ENCODE results near the gene SLC16A8. TPM values are rescaled to one million over a fixed set of nuclear protein-coding genes. Genes with fewer than 3 reads are reported as not detected.

The SLC16A8 gene
- polyA plus RNA-seq, 3 donors: not detected

DNA sequence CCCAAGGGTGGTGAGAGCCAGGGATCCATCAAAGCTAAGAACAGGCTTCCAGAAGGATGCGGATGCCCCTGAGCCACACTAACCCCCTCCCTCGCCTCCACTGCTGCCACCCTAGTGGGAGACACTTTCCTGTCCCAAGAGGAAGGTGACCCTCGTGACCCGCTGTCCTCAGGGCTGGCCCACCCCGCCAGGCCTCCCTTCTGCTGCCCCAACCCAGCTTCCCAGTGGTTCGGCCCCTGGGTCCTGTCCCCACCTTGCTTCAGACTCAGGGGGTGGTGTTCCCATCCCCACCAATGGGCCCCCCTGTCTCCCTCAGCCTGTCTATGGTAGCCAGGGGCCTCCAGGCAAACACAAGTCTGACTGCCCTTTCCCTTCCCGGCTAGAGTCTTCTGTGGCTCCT is 33.3 kb downstream of the SLC16A8 start:
- WGBS (ENCODE audit: insufficient coverage): 95% methylated on average over 7 of the region's 7 CpGs
- Histone ChIP-seq H4K20me1 (ENCODE audit: insufficient read depth, low read length) (no peaks in the 10 kb centered on the region), H3K4me2 (replicated peaks; ENCODE audit: extremely low read depth, low read length, poor library complexity, severe bottlenecking) (no peak overlapping the region), H3K36me3 (replicated peaks in 1 of 2; ENCODE audit: control insufficient read depth in 1 of 2, insufficient read depth in 2 of 2, low read length in 2 of 2) (no peaks in the 10 kb centered on the region), H3K9me3 (replicated peaks in 1 of 2; ENCODE audit: control insufficient read depth in 1 of 2, insufficient read depth in 1 of 2, low read length in 2 of 2) (no peaks in the 10 kb centered on the region), H3K9ac (ENCODE audit: insufficient read depth, low read length, poor library complexity, severe bottlenecking) (no peak overlapping the region), H3K4me3 (replicated peaks in 1 of 3; ENCODE audit: low read depth in 2 of 3, low read length in 3 of 3) (no peak overlapping the region), H3K27ac (ENCODE audit: low read depth in 1 of 2, low read length in 2 of 2) (no peak overlapping the region), H3K27me3 (ENCODE audit: control insufficient read depth in 2 of 2, insufficient read depth in 2 of 2, low read length in 2 of 2) (peaks cover 0 to 3% of the 10 kb centered on the region in 2 donors), H3K4me1 (ENCODE audit: control insufficient read depth in 1 of 2, insufficient read depth in 2 of 2, low read length in 2 of 2) (peaks cover 0 to 4% of the 10 kb centered on the region in 2 donors), H3K79me2 (ENCODE audit: insufficient read depth, low read length) (no peaks in the 10 kb centered on the region), H2AFZ (ENCODE audit: insufficient read depth, low read depth, low read length, poor library complexity, severe bottlenecking) (no peak overlapping the region)
- peaks cover 0 to 2% (median 0%) of the 10 kb centered on the region in 7 donors for H3K9me3 Mint-ChIP-seq
- TF ChIP-seq, protein P1, sequence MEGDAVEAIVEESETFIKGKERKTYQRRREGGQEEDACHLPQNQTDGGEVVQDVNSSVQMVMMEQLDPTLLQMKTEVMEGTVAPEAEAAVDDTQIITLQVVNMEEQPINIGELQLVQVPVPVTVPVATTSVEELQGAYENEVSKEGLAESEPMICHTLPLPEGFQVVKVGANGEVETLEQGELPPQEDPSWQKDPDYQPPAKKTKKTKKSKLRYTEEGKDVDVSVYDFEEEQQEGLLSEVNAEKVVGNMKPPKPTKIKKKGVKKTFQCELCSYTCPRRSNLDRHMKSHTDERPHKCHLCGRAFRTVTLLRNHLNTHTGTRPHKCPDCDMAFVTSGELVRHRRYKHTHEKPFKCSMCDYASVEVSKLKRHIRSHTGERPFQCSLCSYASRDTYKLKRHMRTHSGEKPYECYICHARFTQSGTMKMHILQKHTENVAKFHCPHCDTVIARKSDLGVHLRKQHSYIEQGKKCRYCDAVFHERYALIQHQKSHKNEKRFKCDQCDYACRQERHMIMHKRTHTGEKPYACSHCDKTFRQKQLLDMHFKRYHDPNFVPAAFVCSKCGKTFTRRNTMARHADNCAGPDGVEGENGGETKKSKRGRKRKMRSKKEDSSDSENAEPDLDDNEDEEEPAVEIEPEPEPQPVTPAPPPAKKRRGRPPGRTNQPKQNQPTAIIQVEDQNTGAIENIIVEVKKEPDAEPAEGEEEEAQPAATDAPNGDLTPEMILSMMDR (IDR thresholded peaks at IDR 0.05): no peak
- DNase-seq: no peak
- intact Hi-C loops (cut with micrococcal nuclease): loop anchor here in 1 of 2 donors (5.0 kb wide), 2 partner anchors 302 to 522 kb away; partner anchors contain the start of gene DMC1
- H3K4me3 Mint-ChIP-seq: no peak overlapping the region
- peaks cover 4% of the 10 kb centered on the region for H3K4me1 Mint-ChIP-seq
- H3K27ac Mint-ChIP-seq: peak overlapping the region in 1 of 7 donors; percentile 38
- H3K36me3 Mint-ChIP-seq: no peaks in the 10 kb centered on the region
- peaks cover 11 to 26% (median 16%) of the 10 kb centered on the region in 3 donors for H3K27me3 Mint-ChIP-seq (ENCODE audit: low read depth in 3 of 3)

DNA sequence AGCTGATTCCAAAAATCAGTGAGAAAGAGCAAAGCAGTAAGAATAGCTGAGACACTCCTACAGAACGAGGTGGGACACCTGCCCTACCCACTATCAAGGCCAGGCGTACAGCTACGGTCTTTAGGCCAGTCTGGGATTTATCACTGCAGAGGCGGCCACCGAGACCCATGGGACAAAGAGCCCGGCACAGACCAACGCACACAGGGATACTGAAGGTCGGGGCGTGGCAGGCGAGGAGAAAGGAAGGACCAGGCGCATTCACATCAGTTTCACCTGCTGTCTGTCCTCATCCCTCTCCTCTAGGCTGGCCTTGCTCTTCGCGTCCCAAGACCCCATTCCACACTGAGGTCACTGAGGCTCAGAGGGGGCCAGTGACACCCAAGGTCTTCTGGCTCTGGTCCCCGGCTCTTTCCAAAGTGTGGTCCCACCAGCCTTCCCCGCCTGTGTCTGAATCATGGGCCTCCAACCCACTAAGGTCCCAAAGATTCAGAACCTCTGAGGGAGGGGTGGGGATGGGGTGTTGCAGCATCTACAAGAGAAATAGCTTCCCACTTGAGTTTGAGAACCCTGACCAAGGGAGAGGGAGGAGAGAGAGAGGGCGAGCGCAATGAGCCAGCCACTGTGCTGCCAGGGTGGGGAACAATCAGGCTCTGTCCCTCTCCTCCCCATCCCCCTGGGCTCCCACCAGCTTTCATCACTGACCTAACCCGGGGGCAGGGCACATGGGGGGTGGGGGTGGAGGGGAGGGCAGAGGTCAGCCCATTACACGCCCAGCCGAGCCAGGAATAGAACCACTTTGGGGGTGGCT is 34.0 kb downstream of the SLC16A8 start:
- Mint-ChIP-seq H3K36me3 (no peaks in the 10 kb centered on the region), H3K9me3 (peaks cover 0 to 2% (median 0%) of the 10 kb centered on the region in 7 donors), H3K4me3 (no peak overlapping the region), H3K27ac (no peak overlapping the region), H3K4me1 (peaks cover 4% of the 10 kb centered on the region), H3K27me3 (ENCODE audit: low read depth in 3 of 3) (peaks cover 11 to 22% (median 14%) of the 10 kb centered on the region in 3 donors)
- Histone ChIP-seq H3K4me3 (replicated peaks in 1 of 3; ENCODE audit: low read depth in 2 of 3, low read length in 3 of 3) (no peak overlapping the region), H3K9ac (ENCODE audit: insufficient read depth, low read length, poor library complexity, severe bottlenecking) (no peak overlapping the region), H3K27me3 (ENCODE audit: control insufficient read depth in 2 of 2, insufficient read depth in 2 of 2, low read length in 2 of 2) (peaks cover 0 to 3% of the 10 kb centered on the region in 2 donors), H3K27ac (ENCODE audit: low read depth in 1 of 2, low read length in 2 of 2) (no peak overlapping the region), H3K4me1 (ENCODE audit: control insufficient read depth in 1 of 2, insufficient read depth in 2 of 2, low read length in 2 of 2) (peaks cover 0 to 4% of the 10 kb centered on the region in 2 donors), H3K36me3 (replicated peaks in 1 of 2; ENCODE audit: control insufficient read depth in 1 of 2, insufficient read depth in 2 of 2, low read length in 2 of 2) (no peaks in the 10 kb centered on the region), H3K79me2 (ENCODE audit: insufficient read depth, low read length) (no peaks in the 10 kb centered on the region), H3K4me2 (replicated peaks; ENCODE audit: extremely low read depth, low read length, poor library complexity, severe bottlenecking) (no peak overlapping the region), H2AFZ (ENCODE audit: insufficient read depth, low read depth, low read length, poor library complexity, severe bottlenecking) (no peak overlapping the region), H3K9me3 (replicated peaks in 1 of 2; ENCODE audit: control insufficient read depth in 1 of 2, insufficient read depth in 1 of 2, low read length in 2 of 2) (no peaks in the 10 kb centered on the region), H4K20me1 (ENCODE audit: insufficient read depth, low read length) (no peaks in the 10 kb centered on the region)
- intact Hi-C loops (cut with micrococcal nuclease): loop anchor here (5.0 kb wide), 3 partner anchors 57 to 522 kb away; partner anchors contain the start of gene DMC1 (in 1 of the 2)
- 90% methylated on average over 13 of the region's 20 CpGs for WGBS (ENCODE audit: insufficient coverage)
- TF ChIP-seq, protein P1 (IDR thresholded peaks at IDR 0.05): no peak
- DNase-seq: no peak
